SJSA1 (cell line): ENCODE measurements around the gene RFX3. TPM values are rescaled to one million over a fixed set of nuclear protein-coding genes. Genes with fewer than 3 reads are reported as not detected.

Experiments
- DNase-seq, 2 experiments: peaks; one replicate each; pipeline ENCODE4 v3.0.0-alpha.2; 2015 to 2020; ENCODE audit warnings: low spot score in 2 of 2, low read depth in 1 of 2
- H3K27ac ChIP-seq: fragments of 250-450 bp; sonication (Bioruptor Pico); 2 replicates; pipeline ENCODE4 v1.5.1; 2020; ENCODE audit warnings: mild to moderate bottlenecking, moderate library complexity
- H3K27me3 ChIP-seq: fragments of 250-450 bp; sonication (Bioruptor Pico); replicated peaks from 2 replicates; pipeline ENCODE4 v1.5.1; 2020; ENCODE audit warnings: mild to moderate bottlenecking, moderate library complexity
- H3K36me3 ChIP-seq: fragments of 250-450 bp; sonication (Bioruptor Pico); 2 replicates; pipeline ENCODE4 v1.5.1; 2020; ENCODE audit warnings: mild to moderate bottlenecking
- H3K4me1 ChIP-seq: fragments of 250-450 bp; sonication (Bioruptor Pico); replicated peaks from 2 replicates; pipeline ENCODE4 v1.6.1; 2021; ENCODE audit warnings: mild to moderate bottlenecking
- H3K4me3 ChIP-seq: fragments of 250-450 bp; sonication (Bioruptor Pico); 2 replicates; pipeline ENCODE4 v1.5.1; 2020; ENCODE audit warnings: mild to moderate bottlenecking
- H3K9me3 ChIP-seq: fragments of 250-450 bp; sonication (Bioruptor Pico); replicated peaks from 2 replicates; pipeline ENCODE4 v1.5.1; 2020; ENCODE audit warnings: mild to moderate bottlenecking
- total RNA-seq: library from RNA; depleted of rRNA; stranded (reverse); fragments of >200 nt; shearing (Covaris generic); gene quantifications from 2 replicates; pipeline ENCODE4 v1.2.3, GENCODE V29; 2014

RFX3 gene
- total RNA-seq, 1 experiment from 2014 or later: 0.32 TPM

DNA sequence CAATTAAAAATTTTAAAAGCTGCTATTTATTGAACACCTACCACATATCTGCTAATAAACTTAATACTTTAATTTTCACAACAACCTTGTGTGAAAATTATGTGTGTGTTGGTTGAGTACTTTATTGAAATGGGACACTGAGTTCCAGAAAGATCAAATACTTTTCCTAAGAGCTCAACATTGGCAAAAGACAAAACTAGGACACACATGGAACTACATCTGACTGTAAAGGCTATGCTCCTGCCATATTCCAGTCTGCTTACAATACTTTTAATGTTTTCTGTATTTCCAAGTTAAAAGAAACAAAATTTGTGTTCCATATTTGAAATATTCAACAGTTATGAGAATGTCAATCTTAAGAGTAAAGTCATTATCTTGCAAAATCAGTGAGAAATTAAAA lies 111.8 kb downstream of the RFX3 start:
- no peaks in the 10 kb centered on the region for H3K9me3 ChIP-seq
- H3K4me3 ChIP-seq: no peak overlapping the region
- no peaks in the 10 kb centered on the region for H3K36me3 ChIP-seq
- no peaks in the 10 kb centered on the region for H3K27me3 ChIP-seq
- no peak overlapping the region for H3K27ac ChIP-seq
- no peak for DNase-seq
- no peaks in the 10 kb centered on the region for H3K4me1 ChIP-seq

DNA sequence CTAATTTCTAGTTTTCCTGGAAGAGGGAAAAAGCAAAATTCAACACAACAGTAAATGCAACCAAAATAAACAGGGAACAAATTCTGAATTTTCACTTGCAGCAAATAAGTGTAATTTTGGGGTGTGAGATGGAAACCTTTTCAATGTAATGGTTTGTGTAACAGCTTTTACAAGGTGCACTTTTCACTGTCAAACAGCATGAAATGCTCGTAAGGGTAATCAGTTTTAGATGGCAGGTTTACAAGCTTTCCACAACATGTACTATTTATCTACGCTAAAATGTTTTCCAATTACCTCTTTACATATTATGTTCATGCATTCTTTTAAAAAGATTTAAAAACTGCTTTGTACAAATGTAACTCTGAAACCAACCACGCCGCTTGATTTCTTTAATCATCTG lies 115.3 kb downstream of the RFX3 start:
- no peaks in the 10 kb centered on the region for H3K9me3 ChIP-seq
- no peaks in the 10 kb centered on the region for H3K27me3 ChIP-seq
- no peaks in the 10 kb centered on the region for H3K4me1 ChIP-seq

DNA sequence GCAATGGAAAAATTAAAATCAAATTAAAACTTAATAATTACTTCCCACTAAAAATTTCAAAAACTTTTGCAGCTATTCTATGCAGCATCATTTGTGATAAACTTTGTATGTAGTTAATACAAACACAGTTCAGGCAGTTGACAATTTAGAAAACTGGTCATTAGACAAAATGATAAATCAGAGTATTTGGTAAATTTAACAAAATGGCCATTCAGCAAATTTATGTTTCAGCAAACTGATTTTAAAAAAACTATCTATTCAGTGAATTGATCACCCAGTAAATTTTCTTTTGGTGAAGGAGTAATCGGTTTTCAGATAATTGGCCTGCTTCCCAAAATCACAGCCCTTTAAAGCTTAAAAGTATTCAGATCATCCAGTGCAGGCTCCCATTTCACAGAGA lies 116.3 kb downstream of the RFX3 start:
- Histone ChIP-seq H3K27ac (no peak overlapping the region), H3K27me3 (no peaks in the 10 kb centered on the region), H3K4me1 (no peaks in the 10 kb centered on the region), H3K4me3 (no peak overlapping the region), H3K9me3 (no peaks in the 10 kb centered on the region), H3K36me3 (no peaks in the 10 kb centered on the region)
- no peak for DNase-seq

More for the DNA sequence above, 115.3 kb downstream of the RFX3 start:
- no peaks in the 10 kb centered on the region for H3K36me3 ChIP-seq
- H3K4me3 ChIP-seq: no peak overlapping the region
- no peak overlapping the region for H3K27ac ChIP-seq
- no peak for DNase-seq

DNA sequence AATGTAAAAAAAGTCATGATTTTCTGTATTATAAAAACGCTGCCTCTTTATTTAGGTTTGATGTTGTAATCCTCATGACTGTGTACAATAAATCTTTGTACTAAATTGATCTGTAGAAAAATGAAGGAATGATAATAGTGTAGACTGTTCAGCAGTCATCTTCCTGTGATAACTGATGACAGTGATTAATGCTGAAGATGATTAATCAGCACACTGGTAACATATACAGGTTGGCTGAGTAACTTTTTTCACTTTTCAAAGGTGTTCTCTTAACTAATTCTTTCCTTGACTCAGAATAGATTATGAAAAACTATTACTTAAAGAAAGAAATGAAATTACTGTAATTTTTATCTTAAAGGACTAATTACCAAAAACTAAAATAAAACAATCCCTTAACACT lies 122.5 kb downstream of the RFX3 start:
- DNase-seq: no peak
- H3K27me3 ChIP-seq: no peaks in the 10 kb centered on the region
- no peaks in the 10 kb centered on the region for H3K9me3 ChIP-seq
- H3K4me3 ChIP-seq: no peak overlapping the region
- no peak overlapping the region for H3K27ac ChIP-seq
- no peaks in the 10 kb centered on the region for H3K4me1 ChIP-seq
- no peaks in the 10 kb centered on the region for H3K36me3 ChIP-seq

DNA sequence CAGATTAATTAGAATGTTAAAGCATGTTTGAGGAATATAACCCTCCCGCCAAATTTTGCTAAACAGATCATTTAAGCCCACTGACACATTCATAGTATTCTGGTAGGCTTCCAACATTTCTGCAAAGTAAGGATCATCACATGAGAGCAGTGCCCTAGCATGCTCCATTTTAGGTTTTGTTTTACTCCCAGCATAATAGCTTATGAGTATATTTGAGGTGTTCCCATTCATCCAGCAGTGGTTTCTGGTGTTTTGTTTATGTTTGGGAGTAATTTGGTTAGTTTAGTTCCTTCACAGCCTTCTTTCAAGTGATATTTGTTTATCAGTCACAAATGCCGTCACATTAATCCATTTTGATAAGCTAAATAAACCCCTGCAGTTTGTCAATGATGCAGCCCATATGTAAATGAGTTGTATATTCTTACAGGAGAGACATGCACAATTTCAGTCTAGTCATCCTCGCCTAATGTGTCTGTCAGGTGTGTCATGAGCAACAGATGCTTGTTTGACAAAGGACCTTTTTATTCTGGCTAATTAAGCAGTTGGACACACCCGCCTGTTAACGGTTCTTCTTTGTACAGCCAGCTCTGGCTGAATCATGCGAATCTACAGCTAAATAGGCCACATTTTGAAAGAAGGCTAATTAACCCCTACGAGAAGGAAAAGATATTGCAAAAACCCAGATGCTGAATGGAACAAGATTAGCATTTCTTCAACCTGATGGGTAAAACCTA lies 124.4 kb downstream of the RFX3 start:
- Histone ChIP-seq H3K4me3 (no peak overlapping the region), H3K27ac (no peak overlapping the region), H3K4me1 (no peaks in the 10 kb centered on the region), H3K27me3 (no peaks in the 10 kb centered on the region), H3K9me3 (no peaks in the 10 kb centered on the region), H3K36me3 (no peaks in the 10 kb centered on the region)
- no peak for DNase-seq

DNA sequence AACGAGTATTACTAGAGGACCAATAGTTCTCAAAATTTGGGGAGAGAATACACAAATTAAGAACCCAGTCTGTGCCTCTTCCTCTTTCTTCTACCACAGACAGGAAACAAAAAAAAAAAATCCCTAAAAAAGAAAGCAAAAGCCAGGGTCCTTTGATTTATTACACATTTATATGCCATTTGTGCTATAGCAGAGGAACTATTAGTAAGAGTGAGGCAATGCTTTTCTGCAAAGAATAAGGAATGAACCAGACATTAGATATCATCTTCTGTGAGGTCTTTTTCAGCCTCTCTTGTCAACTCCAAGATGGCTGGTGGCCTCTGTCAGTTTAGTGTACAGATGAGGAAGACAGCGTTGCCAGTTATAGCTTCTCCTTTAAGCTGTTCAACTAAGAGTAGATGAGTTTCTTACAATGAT lies 127.6 kb downstream of the RFX3 start:
- H3K27ac ChIP-seq: no peak overlapping the region
- no peaks in the 10 kb centered on the region for H3K36me3 ChIP-seq
- H3K4me1 ChIP-seq: no peaks in the 10 kb centered on the region
- H3K9me3 ChIP-seq: no peaks in the 10 kb centered on the region
- no peaks in the 10 kb centered on the region for H3K27me3 ChIP-seq
- no peak overlapping the region for H3K4me3 ChIP-seq
- DNase-seq: no peak

DNA sequence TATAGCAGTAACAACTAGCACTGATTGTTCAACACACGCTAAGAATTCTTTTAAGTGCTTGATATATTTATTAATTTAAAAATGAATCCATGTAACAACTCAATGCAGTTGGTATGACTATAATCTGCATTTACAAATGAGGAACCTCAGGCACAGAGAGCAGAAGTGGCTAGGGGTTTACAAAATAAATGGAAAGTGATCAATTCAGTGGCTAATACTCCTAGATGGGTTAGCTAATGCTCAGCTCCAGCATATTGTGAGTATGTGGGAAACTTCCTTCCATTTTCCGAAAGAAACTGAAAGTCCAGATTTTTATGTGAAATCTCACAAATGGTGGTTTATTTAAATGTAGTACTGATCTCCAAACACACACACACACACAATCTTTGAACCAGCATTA lies 128.0 kb downstream of the RFX3 start:
- Histone ChIP-seq H3K4me1 (no peaks in the 10 kb centered on the region), H3K27ac (no peak overlapping the region), H3K36me3 (no peaks in the 10 kb centered on the region), H3K27me3 (no peaks in the 10 kb centered on the region), H3K4me3 (no peak overlapping the region), H3K9me3 (no peaks in the 10 kb centered on the region)
- DNase-seq: no peak

DNA sequence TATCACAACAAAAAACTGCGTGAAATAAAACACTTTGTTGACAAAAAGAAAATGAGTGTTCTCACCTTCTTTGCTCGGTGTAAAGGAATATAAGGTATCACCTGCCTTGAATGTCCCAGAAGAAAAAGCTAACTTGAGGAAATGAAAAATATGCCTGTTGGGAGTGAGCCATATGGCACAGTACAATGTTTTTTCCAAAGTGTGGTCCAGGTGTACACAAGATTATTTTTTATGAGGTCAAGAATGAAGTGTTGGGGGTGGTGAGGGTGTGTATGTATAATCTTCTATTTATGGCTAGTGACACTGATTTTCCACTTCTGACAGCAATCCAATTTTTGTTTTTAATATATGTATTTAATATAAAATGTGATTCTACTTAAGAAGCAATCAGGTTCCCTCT lies 134.4 kb downstream of the RFX3 start:
- no peaks in the 10 kb centered on the region for H3K9me3 ChIP-seq
- H3K36me3 ChIP-seq: no peaks in the 10 kb centered on the region
- no peak overlapping the region for H3K27ac ChIP-seq
- H3K4me1 ChIP-seq: no peaks in the 10 kb centered on the region
- no peak overlapping the region for H3K4me3 ChIP-seq
- DNase-seq: no peak
- no peaks in the 10 kb centered on the region for H3K27me3 ChIP-seq

DNA sequence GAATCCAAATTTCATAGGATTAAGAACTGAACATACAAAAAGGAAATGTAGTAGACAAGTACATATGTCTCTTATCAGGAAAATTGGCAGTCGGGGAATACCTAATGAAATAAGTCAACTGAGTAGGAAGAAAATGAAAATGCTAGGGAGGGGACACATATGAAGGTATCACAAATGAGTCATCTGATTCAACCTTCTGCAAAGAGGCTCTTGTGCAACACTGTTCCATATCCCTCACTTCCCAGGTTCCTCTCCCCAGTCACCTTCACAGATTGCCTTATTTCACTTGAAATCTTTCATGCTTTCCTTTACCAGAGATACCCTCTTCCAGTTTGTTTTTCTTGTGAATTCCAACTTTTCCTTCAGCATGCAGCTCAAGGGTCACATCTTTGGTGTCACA lies 139.0 kb downstream of the RFX3 start:
- no peak overlapping the region for H3K4me3 ChIP-seq
- no peak for DNase-seq
- no peaks in the 10 kb centered on the region for H3K4me1 ChIP-seq
- H3K36me3 ChIP-seq: no peaks in the 10 kb centered on the region
- H3K9me3 ChIP-seq: no peaks in the 10 kb centered on the region
- H3K27me3 ChIP-seq: no peaks in the 10 kb centered on the region
- no peak overlapping the region for H3K27ac ChIP-seq

DNA sequence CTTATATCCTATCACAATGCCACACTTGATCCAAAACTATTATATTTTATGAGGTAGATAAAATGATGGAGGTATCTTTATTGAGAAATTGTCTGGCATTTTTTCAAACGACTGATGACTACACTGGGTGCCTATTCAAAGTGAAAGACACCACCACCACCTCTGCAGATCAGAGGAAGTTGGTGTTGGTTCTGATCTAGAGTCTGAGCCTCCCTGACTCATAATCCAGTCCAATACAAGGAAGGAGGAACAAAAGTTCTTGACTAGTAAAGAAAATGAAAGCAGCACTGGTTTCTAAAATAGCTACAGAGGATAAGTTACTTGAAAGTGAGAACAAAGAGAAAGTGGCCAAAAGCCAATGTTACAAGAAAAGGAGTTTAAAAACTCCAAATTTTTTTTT lies 139.9 kb downstream of the RFX3 start:
- no peaks in the 10 kb centered on the region for H3K9me3 ChIP-seq
- no peaks in the 10 kb centered on the region for H3K27me3 ChIP-seq
- no peak for DNase-seq
- H3K4me1 ChIP-seq: no peaks in the 10 kb centered on the region
- H3K27ac ChIP-seq: no peak overlapping the region
- no peaks in the 10 kb centered on the region for H3K36me3 ChIP-seq
- no peak overlapping the region for H3K4me3 ChIP-seq

DNA sequence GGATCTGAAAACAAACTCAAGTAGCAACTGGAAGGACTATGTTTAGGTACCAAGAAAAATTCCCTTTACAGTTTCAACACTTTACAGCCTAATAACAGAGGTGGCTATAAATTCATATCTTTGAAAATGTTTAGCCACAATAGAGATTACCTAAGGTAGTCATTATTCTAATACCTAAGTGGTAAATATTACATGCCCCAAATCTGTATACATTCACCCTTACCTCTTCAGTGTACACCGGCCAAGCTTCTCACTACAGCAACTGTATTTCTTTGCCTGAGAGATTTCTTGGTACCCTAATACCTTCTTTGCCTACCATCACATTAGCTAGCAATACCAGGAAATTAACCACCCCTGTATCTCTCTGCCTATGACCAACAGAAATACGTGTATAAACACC lies 154.0 kb downstream of the RFX3 start:
- Histone ChIP-seq H3K36me3 (no peaks in the 10 kb centered on the region), H3K27me3 (no peaks in the 10 kb centered on the region), H3K4me1 (no peaks in the 10 kb centered on the region), H3K27ac (no peak overlapping the region), H3K9me3 (no peaks in the 10 kb centered on the region), H3K4me3 (no peak overlapping the region)
- DNase-seq: no peak

DNA sequence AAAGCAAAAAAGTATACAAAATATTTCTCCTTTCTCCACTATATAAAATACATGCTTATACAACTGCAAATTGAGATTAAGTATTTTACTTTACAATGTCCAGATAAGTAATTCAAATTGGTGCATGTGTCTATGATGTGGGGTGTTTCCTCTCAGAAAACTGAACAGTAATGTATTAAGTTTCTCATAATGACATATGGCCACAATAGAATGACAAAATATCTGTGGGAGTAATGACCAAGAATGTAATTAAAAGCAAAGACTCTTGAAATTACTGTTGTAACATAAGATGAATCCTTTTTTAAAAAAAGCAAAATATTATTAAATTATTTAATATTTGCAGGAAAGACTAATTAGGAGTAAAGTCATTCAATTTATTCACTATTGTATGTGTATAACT lies 155.1 kb downstream of the RFX3 start:
- H3K27me3 ChIP-seq: no peaks in the 10 kb centered on the region

DNA sequence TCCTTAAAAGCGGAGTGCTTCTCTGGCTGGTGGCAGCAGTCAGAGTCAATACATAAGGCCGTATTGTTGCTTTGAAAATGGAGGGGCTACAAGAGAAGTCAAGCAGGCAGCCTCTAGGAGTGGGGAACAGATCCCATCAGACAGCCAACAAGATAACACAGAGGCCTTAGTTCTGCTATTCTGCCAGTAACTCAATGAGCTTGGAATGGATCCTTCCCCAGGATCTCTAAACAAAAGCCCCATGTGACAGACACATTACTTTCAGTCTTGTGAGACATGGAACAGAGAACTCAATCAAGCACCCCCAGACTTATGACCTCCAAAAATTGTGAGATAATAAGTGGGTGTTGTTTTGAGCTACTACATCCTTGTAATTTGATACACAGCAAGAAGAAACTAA lies 158.6 kb downstream of the RFX3 start:
- H3K4me3 ChIP-seq: no peak overlapping the region
- H3K27me3 ChIP-seq: no peaks in the 10 kb centered on the region
- no peak overlapping the region for H3K27ac ChIP-seq
- H3K36me3 ChIP-seq: no peaks in the 10 kb centered on the region
- H3K9me3 ChIP-seq: no peaks in the 10 kb centered on the region
- no peaks in the 10 kb centered on the region for H3K4me1 ChIP-seq
- no peak for DNase-seq

More for the DNA sequence above, 155.1 kb downstream of the RFX3 start:
- H3K36me3 ChIP-seq: no peaks in the 10 kb centered on the region
- DNase-seq: no peak
- H3K4me1 ChIP-seq: no peaks in the 10 kb centered on the region
- no peak overlapping the region for H3K4me3 ChIP-seq
- no peak overlapping the region for H3K27ac ChIP-seq
- no peaks in the 10 kb centered on the region for H3K9me3 ChIP-seq

DNA sequence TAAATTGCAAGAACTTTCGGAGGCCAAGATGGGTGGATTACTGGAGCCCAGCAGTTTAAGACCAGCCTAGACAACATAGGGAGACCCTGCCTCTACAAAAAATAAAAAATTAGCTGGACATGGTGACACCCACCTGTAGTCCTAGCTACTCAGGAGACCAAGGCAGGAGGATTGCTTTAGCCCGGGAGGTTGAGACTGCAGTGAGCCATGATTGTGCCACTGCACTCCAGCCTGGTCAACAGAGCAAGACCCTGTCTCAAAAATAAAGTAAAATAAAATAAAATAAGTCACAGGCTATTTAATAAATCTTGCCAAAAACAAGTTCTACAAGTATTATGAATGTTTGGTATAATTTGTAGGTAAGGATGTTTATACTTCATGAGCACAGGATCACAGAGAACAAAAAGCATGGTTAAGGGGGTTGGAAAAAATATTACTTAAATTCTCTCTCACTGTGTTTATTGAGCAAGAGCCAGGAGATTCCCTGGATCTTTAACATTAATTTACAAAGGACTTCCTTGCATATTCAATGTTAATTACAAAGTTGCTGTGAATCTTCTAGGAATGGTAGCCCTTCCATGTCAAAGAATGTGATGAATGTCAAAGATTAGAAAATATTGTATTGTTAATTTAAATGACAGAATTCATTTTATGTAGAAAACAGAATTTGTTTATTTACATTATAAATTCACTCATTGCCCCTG lies 164.0 kb downstream of the RFX3 start:
- Histone ChIP-seq H3K4me3 (no peak overlapping the region), H3K9me3 (no peaks in the 10 kb centered on the region), H3K4me1 (no peaks in the 10 kb centered on the region), H3K27me3 (no peaks in the 10 kb centered on the region), H3K36me3 (no peaks in the 10 kb centered on the region), H3K27ac (no peak overlapping the region)
- no peak for DNase-seq
